HG03108 (cell line): Measurements from ENCODE around the gene OR7C2.
"Not testable (repeated sequence)": the region's sequence is repeated elsewhere in the genome, so short reads cannot be mapped to it uniquely, and the experiment has no call there.

ENCODE experiments used
- ATAC-seq: cut with Tn5 transposase; IDR thresholded peaks from one replicate; pipeline ENCODE4 v1.9.1; 2021; ENCODE audit warnings: moderate library complexity; ENCODE audit not compliant: unreplicated experiment

The OR7C2 gene

GRCh38 chr19:14941189-14941588, at the start of gene OR7C2:
TSS of gene OR7C2 (plus strand) at chr19:14941489. CDS start at chr19:14941489, 0 bp downstream.
- no peak for ATAC-seq

GRCh38 chr19:14901675-14902260, 39.5 kb upstream of the OR7C2 start:
- no peak for ATAC-seq

GRCh38 chr19:14906711-14907110, 34.6 kb upstream of the OR7C2 start:
- no peak for ATAC-seq

DNA sequence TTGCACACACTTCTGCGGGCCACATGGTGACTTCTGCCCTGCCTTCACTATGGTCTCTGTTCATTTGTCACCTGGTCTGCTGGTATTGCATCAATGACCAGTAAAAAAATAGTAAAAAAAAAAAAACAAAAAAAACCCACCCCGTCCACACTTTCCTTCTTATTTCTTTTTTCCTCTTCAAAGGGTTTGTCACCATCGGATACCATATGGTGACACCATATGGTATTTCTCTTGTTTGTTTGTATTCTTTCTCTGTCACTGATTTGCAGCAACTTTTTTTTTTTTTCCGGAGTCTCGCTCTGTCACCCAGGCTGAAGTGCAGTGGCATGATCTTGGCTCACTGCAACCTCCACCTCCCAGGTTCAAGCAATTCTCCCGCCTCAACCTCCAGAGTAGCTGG, 26.2 kb upstream of the OR7C2 start:
- ATAC-seq, result no peak

- ATAC-seq, result no peak
Measured at GRCh38 chr19:14916848-14917247, 24.4 kb upstream of the OR7C2 start.

DNA sequence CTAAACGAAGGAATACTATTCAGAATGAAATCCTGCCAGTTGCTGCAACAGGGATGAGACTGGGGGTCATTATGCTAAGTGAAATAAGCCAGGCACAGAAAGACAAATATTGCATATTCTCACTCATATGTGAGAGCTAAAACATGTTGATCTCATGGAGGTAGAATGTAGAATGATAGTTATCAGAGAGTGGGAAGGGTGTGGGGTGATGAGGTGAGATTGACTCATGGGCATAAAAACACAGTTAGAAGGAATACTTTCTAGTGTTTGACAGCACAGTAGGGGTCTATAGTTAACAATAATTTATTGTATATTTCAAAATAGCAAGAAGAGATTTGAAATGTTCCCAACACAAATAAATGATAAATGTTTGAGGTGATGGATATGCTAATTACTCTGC, 7.8 kb upstream of the OR7C2 start:
- ATAC-seq, result no peak

DNA sequence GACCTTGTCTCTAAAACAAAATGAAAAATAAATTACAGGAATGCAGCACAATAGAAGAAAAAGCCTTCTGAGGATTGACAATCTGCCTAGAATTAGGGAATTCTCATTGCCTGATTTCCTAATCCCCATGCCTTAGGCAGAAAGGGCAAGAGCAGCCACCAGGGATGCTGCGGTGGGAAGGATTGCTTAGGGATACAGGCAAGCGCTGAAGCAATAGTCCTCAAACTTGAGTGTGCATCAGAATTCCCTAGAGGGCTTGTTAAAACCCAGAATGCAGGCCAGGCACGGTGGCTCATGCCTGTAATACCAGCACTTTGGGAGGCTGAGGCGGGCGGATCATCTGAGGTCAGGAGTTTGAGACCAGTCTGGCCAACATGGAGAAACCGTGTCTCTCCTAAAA, 1.0 kb upstream of the OR7C2 start:
- ATAC-seq, result no peak

DNA sequence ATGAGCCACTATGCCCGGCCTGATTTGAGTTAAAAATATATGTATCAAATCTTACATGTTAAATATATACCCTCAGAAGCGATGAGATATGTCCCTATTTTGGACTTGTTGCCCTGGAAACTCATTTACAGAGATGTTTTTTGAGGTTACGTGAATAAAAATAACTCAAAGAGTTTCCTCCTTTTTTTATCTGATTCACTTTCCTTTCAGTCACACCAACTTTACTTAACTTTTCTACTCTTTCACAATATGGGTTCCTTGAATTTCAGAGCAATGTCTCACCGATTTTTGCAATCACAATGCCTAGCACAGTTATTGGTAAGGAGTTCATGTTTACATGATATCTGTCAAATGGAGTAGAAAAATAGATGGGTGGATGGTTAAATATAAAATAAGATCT, 2.3 kb downstream of the OR7C2 start:
- ATAC-seq, result no peak

DNA sequence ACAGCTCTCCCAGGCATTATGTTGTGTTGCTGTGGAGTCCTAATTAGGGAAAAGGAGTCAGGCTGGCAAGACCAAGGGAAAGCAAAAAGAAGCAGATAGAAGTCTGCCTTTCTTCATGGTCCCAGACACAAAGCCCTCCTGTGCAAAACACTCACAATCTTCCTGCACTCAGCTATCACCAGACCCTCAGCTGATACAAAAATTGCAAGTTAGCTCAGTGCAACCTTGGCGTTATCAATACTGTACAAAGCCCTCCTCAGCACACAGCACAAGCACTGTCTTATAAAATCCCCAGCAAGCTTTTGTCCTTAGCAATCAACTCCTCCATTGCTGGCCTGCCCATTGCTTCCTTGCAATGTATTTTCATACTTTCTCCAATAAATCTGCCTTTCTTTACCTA, 3.2 kb downstream of the OR7C2 start:
- ATAC-seq, result no peak

- not testable (repeated sequence) for ATAC-seq
Measured at GRCh38 chr19:14949413-14949812, 8.1 kb downstream of the OR7C2 start.

DNA sequence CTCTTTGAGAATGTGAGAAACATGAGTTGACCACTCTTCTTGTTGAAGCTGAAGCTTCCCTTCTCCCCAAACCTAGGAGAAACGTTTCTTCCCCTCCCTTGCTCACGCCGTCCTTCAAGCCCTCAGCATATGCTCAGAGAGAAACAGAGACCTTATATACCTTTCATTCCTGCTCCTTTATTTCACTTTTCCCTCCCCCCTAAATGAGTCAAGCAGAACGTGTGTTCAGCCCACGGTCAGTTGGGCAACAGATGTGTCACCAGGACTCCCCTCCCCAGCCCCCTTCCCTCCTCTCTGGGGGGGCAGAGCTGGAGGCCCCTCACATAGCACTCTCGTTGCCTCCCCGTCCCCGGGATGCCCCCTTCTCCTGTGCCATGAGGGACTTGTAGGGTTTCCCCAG, 8.6 kb downstream of the OR7C2 start:
- no peak for ATAC-seq

DNA sequence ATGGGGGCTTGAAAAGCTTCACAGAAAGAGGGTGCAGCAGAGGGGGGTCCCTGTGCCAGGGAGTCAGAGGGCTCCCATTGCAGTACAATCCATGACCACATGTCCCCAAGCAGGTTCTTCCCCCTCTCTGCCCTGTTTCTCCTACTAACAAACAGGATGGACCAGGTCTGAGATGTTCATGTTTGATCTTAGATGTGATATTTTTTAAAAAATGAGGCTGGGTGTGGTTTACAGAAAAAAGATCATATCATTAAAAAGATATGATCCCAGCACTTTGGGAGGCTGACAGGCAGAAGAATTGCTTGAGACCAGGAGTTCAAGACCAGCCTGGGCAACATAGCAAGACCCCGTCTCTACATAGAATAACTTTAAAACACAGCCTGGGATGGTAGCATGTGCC, 9.1 kb downstream of the OR7C2 start:
- ATAC-seq, result no peak

GRCh38 chr19:14952767-14953166, 11.5 kb downstream of the OR7C2 start:
- ATAC-seq, result no peak

- ATAC-seq, result no peak
Measured at GRCh38 chr19:14954071-14954655, 12.9 kb downstream of the OR7C2 start.

GRCh38 chr19:14957464-14957863, 16.2 kb downstream of the OR7C2 start:
- no peak for ATAC-seq

DNA sequence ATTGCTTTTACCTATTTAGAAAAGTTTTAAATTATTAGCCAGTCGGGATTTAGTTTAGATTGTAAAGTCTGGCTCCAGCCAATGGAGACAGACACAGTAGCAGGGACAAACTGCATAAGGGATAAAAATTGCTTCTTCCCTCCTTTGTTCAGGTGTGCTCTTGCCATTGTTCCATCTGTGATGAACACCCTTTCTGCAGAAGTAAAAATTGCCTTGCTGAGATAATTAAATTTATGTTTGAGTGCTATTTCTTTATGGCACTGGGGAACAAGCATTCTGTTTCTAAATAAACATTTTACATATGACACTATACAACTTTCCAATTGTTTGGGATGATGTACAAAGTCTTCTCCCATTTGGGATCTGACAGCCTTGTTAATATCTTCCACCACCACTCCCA, 18.0 kb downstream of the OR7C2 start:
- ATAC-seq, result no peak

DNA sequence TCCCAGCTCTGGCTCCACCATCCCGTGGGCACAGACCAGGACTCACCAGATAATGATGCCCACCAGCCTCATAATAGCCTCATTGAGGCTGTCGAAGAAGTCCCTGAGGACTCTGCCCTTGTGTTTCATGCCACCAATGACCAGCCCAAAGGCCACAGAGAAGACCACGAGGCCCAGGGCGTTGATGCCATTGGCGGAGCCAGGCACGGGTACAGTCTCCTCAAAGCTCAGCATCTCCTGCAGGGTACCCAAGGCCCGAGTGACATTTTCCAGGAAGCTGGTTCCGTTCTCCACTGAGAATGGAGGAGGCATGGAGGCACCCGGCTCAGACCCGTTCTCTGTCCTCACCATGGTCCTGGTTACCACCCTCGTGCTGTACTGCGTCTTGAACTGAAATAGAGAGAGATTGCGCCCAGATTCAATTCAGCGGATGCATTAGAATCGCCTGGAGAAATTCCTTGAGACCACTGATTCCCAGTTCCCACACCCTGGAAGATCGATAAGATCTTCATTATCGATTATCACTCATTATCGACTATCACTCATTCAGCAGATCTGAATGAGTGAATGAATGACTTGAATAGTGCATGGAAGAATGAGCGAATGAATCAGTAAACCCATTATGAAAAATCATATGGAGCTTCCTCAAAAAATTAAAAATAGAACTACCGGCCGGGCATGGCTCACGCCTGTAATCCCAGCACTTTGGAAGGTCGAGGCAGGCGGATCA, 20.8 kb downstream of the OR7C2 start:
- ATAC-seq, result no peak

DNA sequence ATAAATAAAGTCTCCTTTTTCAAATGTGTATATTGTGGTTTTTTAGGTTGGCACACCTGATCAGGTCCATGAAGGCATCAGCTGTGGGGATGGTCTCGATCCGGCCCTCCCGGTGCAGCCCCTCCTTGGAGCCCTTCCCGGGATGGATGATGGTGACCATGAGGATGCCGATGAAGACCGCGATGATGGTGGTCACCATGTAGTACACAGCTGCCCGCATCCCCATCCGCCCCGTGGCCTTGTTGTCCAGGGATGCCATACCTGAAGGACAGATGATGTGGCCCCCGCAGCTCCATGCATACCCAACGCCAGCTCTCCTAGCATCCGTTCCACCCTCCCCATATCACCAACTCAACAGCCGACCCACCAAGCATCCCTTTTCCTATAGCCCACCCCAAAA, 27.0 kb downstream of the OR7C2 start:
- ATAC-seq, result no peak

GRCh38 chr19:14971474-14971873, 30.2 kb downstream of the OR7C2 start:
- ATAC-seq, result no peak

GRCh38 chr19:14972676-14973075, 31.4 kb downstream of the OR7C2 start:
- no peak for ATAC-seq

DNA sequence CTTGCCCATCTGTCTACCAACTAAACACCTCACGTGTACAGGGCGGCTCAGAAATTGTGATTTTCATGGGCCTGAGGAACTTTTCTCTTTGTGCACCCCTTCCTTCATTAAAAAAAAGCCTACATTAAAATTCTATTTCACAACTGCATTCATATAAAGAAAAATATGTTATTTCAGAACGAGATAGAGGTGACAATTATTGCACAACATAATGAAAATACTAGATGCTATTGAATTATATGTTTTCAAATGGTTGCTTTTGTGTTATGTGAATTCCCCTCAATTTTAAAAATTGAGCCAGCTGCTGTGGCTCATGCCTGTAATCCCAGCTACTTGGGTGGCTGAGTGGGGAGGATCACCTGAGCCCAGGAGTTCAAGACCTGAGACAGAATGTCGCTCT, 33.2 kb downstream of the OR7C2 start:
- ATAC-seq, result no peak

DNA sequence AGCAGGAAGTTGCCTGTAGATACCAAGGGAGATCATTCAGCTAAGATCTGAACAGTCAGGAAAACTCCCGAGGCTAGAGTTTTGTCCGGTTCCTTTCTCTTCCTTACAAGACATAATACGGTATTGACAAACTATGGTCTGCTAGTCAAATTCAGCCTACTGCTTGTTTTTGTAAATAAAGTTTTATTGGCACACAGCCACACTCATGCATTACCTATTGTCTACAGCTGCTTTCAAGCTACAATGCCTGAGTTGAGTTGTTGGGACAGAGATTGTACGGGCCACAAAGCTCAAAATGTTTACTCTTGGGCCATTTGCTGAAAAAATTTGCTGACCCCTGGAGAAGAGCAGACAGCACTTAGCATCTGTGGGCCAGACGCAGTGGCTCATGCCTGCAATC, 35.8 kb downstream of the OR7C2 start:
- ATAC-seq, result no peak
